ENCODE results near the gene CD63. TPM values are rescaled to one million over a fixed set of nuclear protein-coding genes. Genes with fewer than 3 reads are reported as not detected.

The CD63 gene
- total and polyA plus RNA-seq, 9 of the 15 experiments (the other 6 are each of a cell fraction or from before 2014, with no cell fraction given) = 313 to 735 (median 433) TPM

DNA sequence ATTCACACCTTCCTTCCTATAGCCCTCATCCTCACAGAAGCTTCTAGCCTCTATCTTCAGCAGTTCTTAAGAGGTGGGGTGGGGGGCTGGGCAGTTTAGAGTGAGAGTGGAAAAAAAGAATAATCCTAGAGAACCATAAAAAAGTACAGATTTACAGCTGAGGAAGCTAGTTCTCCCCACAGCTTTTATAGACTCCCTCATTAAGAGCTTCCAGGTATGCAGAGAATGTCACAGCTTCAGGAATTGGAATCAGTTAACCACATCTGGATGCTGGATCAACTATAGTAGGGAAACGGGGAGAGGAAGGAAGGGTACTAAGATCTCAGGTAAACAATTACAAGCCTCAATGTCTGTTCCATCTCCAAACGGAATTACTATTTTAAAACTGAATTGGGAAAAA lies 26.4 kb upstream of the CD63 start:
- POLR2A ChIA-PET = interaction anchor here (0.6 to 6.9 kb wide), 2 partner anchors 12 to 53 kb away, joined by 3 to 44 read pairs; partner anchors contain the start of gene GDF11
- CTCF ChIA-PET (ENCODE audit: low intra/inter-chr PET ratio) = no interaction called here
- TF ChIP-seq PHB2 (IDR thresholded peaks at IDR 0.05; ENCODE audit: low read depth) (no peak), ASH1L (IDR thresholded peaks at IDR 0.05; ENCODE audit: borderline replicate concordance, low read depth, partially characterized antibody) (no peak), ZNF785 (CRISPR knock-in tag; IDR thresholded peaks at IDR 0.05) (no peak), ZKSCAN1 (IDR thresholded peaks at IDR 0.05; ENCODE audit: low read depth, low read length) (no peak)
- H4K20me1 ChIP-seq (replicated peaks; ENCODE audit: control insufficient read depth, insufficient read depth, low read length) = no peaks in the 10 kb centered on the region
- H2AFZ ChIP-seq (ENCODE audit: low read depth, low read length) = no peak overlapping the region
- no peak for DNase-seq (ENCODE audit: extremely low read depth in 1 of 4, low spot score in 3 of 4)
- H3K27ac ChIP-seq (ENCODE audit: extremely low read depth, low read depth, low read length) = no peak overlapping the region
- BruUV-seq (replicated peaks) = no TSS peak
- H3K36me3 ChIP-seq (ENCODE audit: control insufficient read depth, insufficient read depth, low read length) = peaks cover 98% of the 10 kb centered on the region
- no peak overlapping the region for H3K9ac ChIP-seq (ENCODE audit: insufficient read depth in 1 of 2, low read depth in 2 of 2, low read length in 2 of 2)
- ATAC-seq = no peak
- WGBS (ENCODE audit: insufficient coverage, low coverage, missing lambda C conversion rate) = 51% methylated on average over 2 of the region's 2 CpGs
- no peak overlapping the region for H3K4me3 ChIP-seq
- intact Hi-C loops (cut with micrococcal nuclease) (no loop called here), in situ Hi-C loops (cut with MboI) (no loop called here)
- H3K4me2 ChIP-seq (ENCODE audit: insufficient read depth, low read length) = no peak overlapping the region
- H3K27me3 ChIP-seq (ENCODE audit: control insufficient read depth in 2 of 2, insufficient read depth in 2 of 2, low read length in 2 of 2) = no peaks in the 10 kb centered on the region
- H3K9me1 ChIP-seq (ENCODE audit: control insufficient read depth, insufficient read depth, low read length) = no peaks in the 10 kb centered on the region
- H3K4me1 ChIP-seq (replicated peaks in 1 of 2; ENCODE audit: control insufficient read depth in 2 of 2, insufficient read depth in 2 of 2, low read length in 2 of 2) = no peaks in the 10 kb centered on the region
- H3K9me3 ChIP-seq (replicated peaks; ENCODE audit: control insufficient read depth, insufficient read depth, low read depth, low read length) = no peaks in the 10 kb centered on the region; the same call in 1 of the 2 replicates
- no peaks in the 10 kb centered on the region for H3K79me2 ChIP-seq (ENCODE audit: control insufficient read depth, insufficient read depth, low read length)
- FAIRE-seq = no peak

- intact Hi-C loops (cut with micrococcal nuclease) (no loop called here), in situ Hi-C loops (cut with MboI) (no loop called here)
- Histone ChIP-seq H2AFZ (ENCODE audit: low read depth, low read length) (no peak overlapping the region), H3K27ac (ENCODE audit: extremely low read depth, low read depth, low read length) (no peak overlapping the region), H3K9me1 (ENCODE audit: control insufficient read depth, insufficient read depth, low read length) (no peaks in the 10 kb centered on the region), H3K27me3 (ENCODE audit: control insufficient read depth in 2 of 2, insufficient read depth in 2 of 2, low read length in 2 of 2) (no peaks in the 10 kb centered on the region), H3K4me1 (replicated peaks in 1 of 2; ENCODE audit: control insufficient read depth in 2 of 2, insufficient read depth in 2 of 2, low read length in 2 of 2) (peaks cover 29 to 32% of the 10 kb centered on the region in 2 experiments), H3K36me3 (ENCODE audit: control insufficient read depth, insufficient read depth, low read length) (peaks cover 71% of the 10 kb centered on the region), H3K9me3 (replicated peaks; ENCODE audit: control insufficient read depth, insufficient read depth, low read depth, low read length) (no peaks in the 10 kb centered on the region), H3K4me2 (ENCODE audit: insufficient read depth, low read length) (no peak overlapping the region), H3K79me2 (ENCODE audit: control insufficient read depth, insufficient read depth, low read length) (peaks cover 38% of the 10 kb centered on the region), H4K20me1 (replicated peaks; ENCODE audit: control insufficient read depth, insufficient read depth, low read length) (no peaks in the 10 kb centered on the region), H3K9ac (ENCODE audit: insufficient read depth in 1 of 2, low read depth in 2 of 2, low read length in 2 of 2) (no peak overlapping the region), H3K4me3 (no peak overlapping the region)
- no peak for ATAC-seq
- no peak for DNase-seq (ENCODE audit: extremely low read depth in 1 of 4, low spot score in 3 of 4)
- ChIA-PET POLR2A (interaction anchor here (0.6 to 2.8 kb wide), 7 partner anchors 9 to 1792 kb away, joined by 3 to 15 read pairs (median 4); partner anchors contain the start of gene RAB5B), CTCF (ENCODE audit: low intra/inter-chr PET ratio) (no interaction called here)
- no peak for FAIRE-seq
- whole genome bisulfite sequencing (ENCODE audit: insufficient coverage, low coverage, missing lambda C conversion rate) = 95% methylated on average over 13 of the region's 18 CpGs
- TF ChIP-seq ZNF143 (CRISPR knock-in tag; IDR thresholded peaks at IDR 0.05) (no peak), SREBF2 (CRISPR knock-in tag; IDR thresholded peaks at IDR 0.05) (no peak), SPI1 (IDR thresholded peaks at IDR 0.05; ENCODE audit: borderline replicate concordance, low read depth, low read length) (peak; percentile 66; the same call in 1 of the 2 replicates), POLR2G (IDR thresholded peaks at IDR 0.05; ENCODE audit: low read depth, low read length) (peak; percentile 60), POLR2AphosphoS2 (IDR thresholded peaks at IDR 0.05; ENCODE audit: low read length) (peak; percentile 31; the same call in 1 of the 2 replicates)
- BruUV-seq (replicated peaks) = no TSS peak
Measured at GRCh38 chr12:55748230-55748993, 19.6 kb upstream of the CD63 start.

Measured in K562 (cell line).